Effector memory CD8-positive, alpha-beta T cell (primary cell): Measurements from ENCODE around the gene SMARCA2.

ENCODE experiments used
- ATAC-seq: fragments of 150-1000 bp; cut with Tn5 transposase; replicated peaks from 2 replicates; pipeline ENCODE4 v1.10.0; 2021; ENCODE audit warnings: mild to moderate bottlenecking, moderate library complexity
- DNase-seq, 3 experiments: peaks; one replicate each; pipeline ENCODE4 v3.0.0; 2021
- H3K27ac Mint-ChIP-seq, 2 donors: one replicate each; pipeline ENCODE4 v1.8.0; 2022; ENCODE audit warnings: mild to moderate bottlenecking in 2 of 2, mixed read lengths in 2 of 2, moderate library complexity in 2 of 2
- H3K27me3 Mint-ChIP-seq, 2 donors: one replicate each; pipeline ENCODE4 v1.8.0; 2022; ENCODE audit warnings: mixed read lengths in 2 of 2
- H3K36me3 Mint-ChIP-seq: one replicate; pipeline ENCODE4 v1.8.0; 2022; ENCODE audit warnings: mild to moderate bottlenecking, moderate library complexity, mixed read lengths; ENCODE audit not compliant: insufficient read depth
- H3K4me1 Mint-ChIP-seq, 2 donors: one replicate each; pipeline ENCODE4 v1.8.0; 2022; ENCODE audit warnings: low read depth in 2 of 2, mixed read lengths in 2 of 2
- H3K4me3 Mint-ChIP-seq, 2 donors: one replicate each; pipeline ENCODE4 v1.8.0; 2022; ENCODE audit warnings: mild to moderate bottlenecking in 2 of 2, mixed read lengths in 2 of 2, moderate library complexity in 2 of 2
- H3K9me3 Mint-ChIP-seq, 2 donors: one replicate each; pipeline ENCODE4 v1.8.0; 2022; ENCODE audit warnings: mixed read lengths in 2 of 2

Gene SMARCA2

DNA sequence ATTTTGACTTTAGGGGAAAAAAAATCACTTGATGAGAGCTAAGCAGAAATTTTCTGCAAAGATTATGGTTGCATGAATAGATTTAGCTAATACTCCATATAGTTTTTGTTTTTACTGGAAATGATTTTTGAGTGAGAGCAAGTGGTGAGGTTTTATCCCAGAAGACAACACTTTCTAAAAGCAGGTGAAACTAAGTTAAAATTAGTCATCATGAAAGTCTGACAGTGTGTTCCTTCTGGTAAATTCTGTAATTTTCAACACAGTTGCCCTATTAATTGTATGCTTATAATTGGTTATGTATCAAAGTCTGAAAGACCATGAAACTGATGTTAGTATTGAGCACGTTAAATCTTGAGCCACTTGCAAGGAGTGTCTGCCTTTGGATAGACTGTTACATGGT is 91.5 kb downstream of the SMARCA2 start:
- Mint-ChIP-seq H3K27ac (no peak overlapping the region), H3K4me1 (peaks cover 2 to 6% of the 10 kb centered on the region in 2 donors), H3K36me3 (peaks cover 70% of the 10 kb centered on the region), H3K4me3 (no peak overlapping the region), H3K27me3 (no peaks in the 10 kb centered on the region), H3K9me3 (no peaks in the 10 kb centered on the region)
- no peak for DNase-seq
- ATAC-seq = no peak

DNA sequence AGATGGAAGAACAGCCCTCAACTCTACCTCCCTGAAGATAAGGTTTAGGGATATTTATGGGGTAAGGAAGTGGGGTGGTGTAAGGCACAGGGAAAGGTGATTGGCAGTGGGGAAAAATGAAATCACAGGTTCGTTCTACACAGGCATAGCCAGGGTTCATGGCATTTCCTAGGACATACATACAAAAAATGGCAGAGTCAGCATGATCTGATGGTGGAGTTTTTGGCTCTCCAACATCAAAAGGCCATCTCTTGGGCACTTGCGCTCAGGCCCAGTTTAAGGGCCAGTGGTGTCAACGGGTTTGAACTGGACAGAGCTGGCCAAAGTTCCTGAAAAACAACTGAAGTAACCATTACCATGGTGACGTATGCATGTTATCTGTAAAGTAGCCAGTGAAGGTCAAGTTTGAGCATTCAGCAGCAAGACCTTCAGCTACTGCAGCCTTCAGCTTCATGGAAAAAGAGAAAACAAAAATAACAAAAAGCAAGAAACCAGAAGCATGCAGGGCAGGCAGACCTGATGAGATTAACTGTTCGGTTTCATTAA is 92.8 kb downstream of the SMARCA2 start:
- Mint-ChIP-seq H3K4me3 (no peak overlapping the region), H3K9me3 (no peaks in the 10 kb centered on the region), H3K27ac (peak overlapping the region; percentile 56 to 73), H3K4me1 (peaks cover 2 to 5% of the 10 kb centered on the region in 2 donors), H3K36me3 (peaks cover 74% of the 10 kb centered on the region), H3K27me3 (no peaks in the 10 kb centered on the region)
- no peak for ATAC-seq
- no peak for DNase-seq

GRCh38 chr9:2109069-2109650 is 94.0 kb downstream of the SMARCA2 start:
- DNase-seq (no peak), ATAC-seq (no peak)
- H3K9me3 Mint-ChIP-seq = no peaks in the 10 kb centered on the region
- no peaks in the 10 kb centered on the region for H3K27me3 Mint-ChIP-seq
- H3K27ac Mint-ChIP-seq = peak overlapping the region in 1 of 2 donors; percentile 89
- H3K36me3 Mint-ChIP-seq = peaks cover 83% of the 10 kb centered on the region
- H3K4me3 Mint-ChIP-seq = no peak overlapping the region
- H3K4me1 Mint-ChIP-seq = peaks cover 2 to 5% of the 10 kb centered on the region in 2 donors

DNA sequence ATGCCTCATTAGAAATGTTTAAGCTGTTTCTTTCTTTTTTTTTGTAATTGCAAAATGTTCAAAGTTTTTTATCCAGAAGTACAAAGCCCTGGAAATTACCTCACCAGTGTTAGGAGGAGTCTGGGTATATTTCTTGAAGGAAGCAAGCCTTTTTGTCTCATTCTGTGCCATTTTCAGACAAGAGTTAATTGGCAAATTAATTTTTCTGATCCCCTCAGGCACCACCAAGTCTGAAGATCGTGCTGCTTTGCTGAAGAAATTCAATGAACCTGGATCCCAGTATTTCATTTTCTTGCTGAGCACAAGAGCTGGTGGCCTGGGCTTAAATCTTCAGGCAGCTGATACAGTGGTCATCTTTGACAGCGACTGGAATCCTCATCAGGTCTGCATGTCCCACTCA is 94.9 kb downstream of the SMARCA2 start:
- no peak for ATAC-seq
- peak overlapping the region in 1 of 2 donors; percentile 89 for H3K27ac Mint-ChIP-seq
- no peak overlapping the region for H3K4me3 Mint-ChIP-seq
- H3K4me1 Mint-ChIP-seq = peaks cover 2 to 5% of the 10 kb centered on the region in 2 donors
- H3K36me3 Mint-ChIP-seq = peaks cover 81% of the 10 kb centered on the region
- DNase-seq = no peak
- H3K9me3 Mint-ChIP-seq = no peaks in the 10 kb centered on the region
- H3K27me3 Mint-ChIP-seq = no peaks in the 10 kb centered on the region

DNA sequence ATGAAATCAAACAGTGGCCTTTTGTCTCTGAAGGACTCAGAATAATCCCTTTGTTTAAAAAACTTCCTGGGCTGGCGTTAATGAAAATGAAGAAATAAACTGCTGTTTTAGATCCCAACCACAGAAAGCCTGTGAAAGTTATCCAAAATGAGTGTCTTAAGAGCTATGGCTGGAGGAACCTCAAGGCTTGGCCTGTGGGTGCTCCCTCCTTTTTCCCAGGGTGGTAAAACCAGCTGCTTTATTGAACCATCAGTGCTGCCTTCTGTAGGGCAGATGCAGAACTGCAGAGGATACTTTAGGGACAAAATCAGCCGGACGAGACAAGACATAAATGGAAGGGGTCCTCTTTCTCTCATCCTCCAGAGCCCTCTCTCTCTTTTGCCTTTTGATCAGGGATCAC is 100.9 kb downstream of the SMARCA2 start:
- DNase-seq = no peak

DNA sequence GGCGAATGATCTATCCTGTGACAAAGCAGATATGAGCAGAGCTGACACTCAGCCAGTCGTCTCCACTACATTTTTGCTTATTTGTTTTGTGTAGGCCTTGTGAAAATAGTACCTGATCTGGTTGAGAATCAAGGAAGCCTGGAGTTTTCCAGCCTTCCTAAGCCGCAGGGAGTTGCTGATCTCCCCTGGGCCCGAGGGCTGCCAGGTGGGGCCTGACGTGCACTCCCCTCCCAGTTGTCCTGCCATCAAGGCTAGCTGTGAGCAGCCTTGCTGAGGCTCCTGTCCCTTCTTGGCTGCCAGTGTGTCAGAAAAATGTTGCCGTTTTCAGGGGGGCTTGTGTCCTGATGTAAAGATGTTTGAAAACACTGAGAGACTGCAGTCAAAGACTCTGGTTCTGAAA is 102.4 kb downstream of the SMARCA2 start:
- H3K27me3 Mint-ChIP-seq = no peaks in the 10 kb centered on the region
- peaks cover 91% of the 10 kb centered on the region for H3K36me3 Mint-ChIP-seq
- ATAC-seq (no peak), DNase-seq (no peak)
- H3K27ac Mint-ChIP-seq = no peak overlapping the region
- H3K4me3 Mint-ChIP-seq = no peak overlapping the region
- no peaks in the 10 kb centered on the region for H3K9me3 Mint-ChIP-seq
- H3K4me1 Mint-ChIP-seq = no peaks in the 10 kb centered on the region

More for the DNA sequence above, 100.9 kb downstream of the SMARCA2 start:
- no peaks in the 10 kb centered on the region for H3K27me3 Mint-ChIP-seq
- ATAC-seq = no peak
- H3K9me3 Mint-ChIP-seq = no peaks in the 10 kb centered on the region
- H3K27ac Mint-ChIP-seq = no peak overlapping the region
- peaks cover 0 to 5% of the 10 kb centered on the region in 2 donors for H3K4me1 Mint-ChIP-seq
- no peak overlapping the region for H3K4me3 Mint-ChIP-seq
- peaks cover 93% of the 10 kb centered on the region for H3K36me3 Mint-ChIP-seq

DNA sequence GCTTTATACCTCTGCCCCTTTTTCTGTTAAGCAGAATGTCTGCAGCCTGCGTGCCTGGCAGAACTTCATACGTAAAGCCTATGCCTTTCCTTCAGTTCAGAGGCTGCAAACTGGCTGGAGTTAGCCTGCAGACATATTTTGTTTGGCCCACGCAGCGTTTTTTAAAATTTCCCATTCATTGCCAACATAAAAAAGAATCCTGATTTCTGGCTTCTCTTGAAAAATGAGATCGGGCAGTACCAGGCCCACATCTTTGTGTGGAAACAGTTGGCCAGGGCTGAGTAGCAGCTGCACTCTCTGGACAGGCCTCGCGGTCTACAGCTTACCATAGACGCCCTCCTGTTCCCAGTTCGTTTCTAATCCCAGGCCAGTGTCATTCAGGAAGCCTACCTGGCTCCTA is 104.4 kb downstream of the SMARCA2 start:
- Mint-ChIP-seq H3K4me3 (no peak overlapping the region), H3K27me3 (no peaks in the 10 kb centered on the region), H3K4me1 (peaks cover 8 to 9% of the 10 kb centered on the region in 2 donors), H3K36me3 (peaks cover 87% of the 10 kb centered on the region), H3K9me3 (no peaks in the 10 kb centered on the region), H3K27ac (no peak overlapping the region)
- no peak for DNase-seq
- ATAC-seq = no peak

- Mint-ChIP-seq H3K27me3 (no peaks in the 10 kb centered on the region), H3K36me3 (peaks cover 89% of the 10 kb centered on the region)
Observed at GRCh38 chr9:2120926-2121689, 106.0 kb downstream of the SMARCA2 start.

DNA sequence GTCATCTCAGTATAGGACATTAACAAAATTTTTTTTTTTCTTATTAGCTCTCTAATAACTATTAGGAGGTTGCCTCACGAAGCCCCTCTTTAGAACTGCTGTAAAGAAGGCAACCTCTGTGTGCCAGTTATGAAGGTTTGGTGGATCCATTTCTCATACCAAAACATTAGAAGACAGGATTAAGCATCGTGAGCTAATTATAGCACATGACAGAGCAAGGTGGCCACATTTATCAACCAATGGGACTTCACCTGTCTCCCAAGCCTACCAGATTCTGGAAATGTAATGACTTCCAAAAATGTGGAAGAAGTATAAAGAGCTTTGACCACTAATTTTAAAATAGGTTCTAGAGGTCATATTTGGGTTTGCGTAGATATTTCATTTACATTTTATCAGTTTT is 107.2 kb downstream of the SMARCA2 start:
- H3K27me3 Mint-ChIP-seq = no peaks in the 10 kb centered on the region
- DNase-seq (no peak), ATAC-seq (no peak)
- no peak overlapping the region for H3K27ac Mint-ChIP-seq
- peaks cover 81% of the 10 kb centered on the region for H3K36me3 Mint-ChIP-seq
- peaks cover 24 to 32% of the 10 kb centered on the region in 2 donors for H3K4me1 Mint-ChIP-seq
- no peaks in the 10 kb centered on the region for H3K9me3 Mint-ChIP-seq
- H3K4me3 Mint-ChIP-seq = no peak overlapping the region

More at GRCh38 chr9:2120926-2121689, 106.0 kb downstream of the SMARCA2 start:
- no peak overlapping the region for H3K4me3 Mint-ChIP-seq
- peak overlapping the region; percentile 20 to 51 for H3K27ac Mint-ChIP-seq
- H3K9me3 Mint-ChIP-seq = no peaks in the 10 kb centered on the region
- ATAC-seq = no peak
- DNase-seq = no peak
- peaks cover 15 to 24% of the 10 kb centered on the region in 2 donors for H3K4me1 Mint-ChIP-seq

DNA sequence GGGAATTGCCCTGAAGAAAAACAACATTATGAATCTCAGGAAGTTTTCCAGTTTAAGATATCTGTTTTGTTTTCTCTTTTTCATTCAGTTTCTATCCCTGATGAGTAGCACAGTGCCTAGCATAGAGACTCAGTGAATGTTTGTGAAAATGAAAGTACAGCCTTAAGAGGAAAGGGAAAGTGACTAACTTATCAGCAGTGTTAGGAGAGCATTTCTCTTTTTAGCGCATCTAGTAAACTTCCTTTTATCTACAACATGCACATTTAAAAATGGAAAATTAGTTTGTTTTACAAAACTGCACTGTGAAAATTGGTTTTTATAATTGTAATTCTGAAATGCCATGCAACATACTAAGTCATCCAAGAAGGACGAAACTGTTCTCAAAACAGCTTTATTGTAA is 110.8 kb downstream of the SMARCA2 start:
- Mint-ChIP-seq H3K36me3 (peaks cover 59% of the 10 kb centered on the region), H3K9me3 (no peaks in the 10 kb centered on the region), H3K4me3 (peak overlapping the region; percentile 26 to 38), H3K27me3 (no peaks in the 10 kb centered on the region), H3K27ac (peak overlapping the region; percentile 45 to 80), H3K4me1 (peaks cover 39 to 46% of the 10 kb centered on the region in 2 donors)
- DNase-seq (no peak), ATAC-seq (peak; percentile 81)

DNA sequence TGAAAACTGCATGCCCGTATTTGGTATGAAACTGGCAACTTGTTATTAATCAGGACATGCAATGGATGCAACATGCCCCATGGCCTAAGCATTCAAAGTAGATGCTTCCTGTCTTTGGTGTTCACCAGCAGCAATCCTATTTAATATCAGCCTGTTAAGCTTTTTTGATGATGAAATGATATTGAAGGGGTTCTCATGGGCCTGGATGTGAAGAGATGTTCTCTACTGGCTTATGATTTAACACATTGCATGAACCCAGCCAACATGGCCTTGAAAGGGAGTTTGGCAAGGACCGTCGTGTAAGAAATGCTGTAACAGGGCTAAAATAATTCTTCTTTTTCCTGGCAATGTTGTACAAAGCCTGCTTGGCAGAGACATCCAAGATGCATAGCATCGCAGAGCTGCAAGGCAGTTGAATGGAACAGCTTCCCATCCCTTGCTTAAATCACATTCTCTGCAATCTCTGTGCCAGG is 111.2 kb downstream of the SMARCA2 start:
- Mint-ChIP-seq H3K4me3 (peak overlapping the region; percentile 26 to 38), H3K36me3 (peaks cover 58% of the 10 kb centered on the region)
- DNase-seq = no peak

DNA sequence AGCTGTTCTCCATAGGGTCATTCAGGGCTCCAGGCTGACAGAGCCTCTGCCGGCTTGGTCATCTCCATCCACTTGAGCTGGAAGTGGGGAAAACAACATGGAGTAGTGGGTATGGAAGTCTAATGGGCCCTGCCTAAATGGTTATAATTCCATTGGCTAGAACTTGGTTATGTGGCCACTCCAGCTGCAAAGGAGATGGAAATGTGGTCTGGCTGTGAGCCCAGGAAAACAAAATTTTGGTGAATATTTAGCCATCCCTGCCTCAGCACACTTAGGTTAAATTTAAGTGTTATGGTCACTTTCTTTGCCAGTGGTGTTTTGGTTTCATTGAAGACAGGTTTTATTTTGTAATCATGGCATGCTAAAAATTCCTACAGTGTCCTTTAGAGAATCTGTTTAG is 112.3 kb downstream of the SMARCA2 start:
- Mint-ChIP-seq H3K9me3 (no peaks in the 10 kb centered on the region), H3K27ac (peak overlapping the region; percentile 80 to 91), H3K4me1 (peaks cover 45 to 58% of the 10 kb centered on the region in 2 donors), H3K27me3 (no peaks in the 10 kb centered on the region), H3K36me3 (peaks cover 53% of the 10 kb centered on the region), H3K4me3 (peak overlapping the region in 1 of 2 donors; percentile 38)
- DNase-seq (no peak), ATAC-seq (no peak)

More for the DNA sequence above, 111.2 kb downstream of the SMARCA2 start:
- Mint-ChIP-seq H3K9me3 (no peaks in the 10 kb centered on the region), H3K27me3 (no peaks in the 10 kb centered on the region), H3K27ac (peak overlapping the region; percentile 45 to 80), H3K4me1 (peaks cover 43 to 50% of the 10 kb centered on the region in 2 donors)
- no peak for ATAC-seq

- Mint-ChIP-seq H3K27me3 (no peaks in the 10 kb centered on the region), H3K36me3 (peaks cover 48% of the 10 kb centered on the region), H3K4me1 (peaks cover 45 to 59% of the 10 kb centered on the region in 2 donors), H3K4me3 (no peak overlapping the region), H3K9me3 (no peaks in the 10 kb centered on the region), H3K27ac (peak overlapping the region; percentile 82 to 91)
- ATAC-seq (no peak), DNase-seq (no peak)
Observed at GRCh38 chr9:2128141-2128540, 113.0 kb downstream of the SMARCA2 start.
